ENCODE data around the gene PLCB4.

The PLCB4 gene

GRCh38 chr20:9185511-9185910 lies 116.6 kb downstream of the PLCB4 start:
- DNase-seq: no peak

DNA sequence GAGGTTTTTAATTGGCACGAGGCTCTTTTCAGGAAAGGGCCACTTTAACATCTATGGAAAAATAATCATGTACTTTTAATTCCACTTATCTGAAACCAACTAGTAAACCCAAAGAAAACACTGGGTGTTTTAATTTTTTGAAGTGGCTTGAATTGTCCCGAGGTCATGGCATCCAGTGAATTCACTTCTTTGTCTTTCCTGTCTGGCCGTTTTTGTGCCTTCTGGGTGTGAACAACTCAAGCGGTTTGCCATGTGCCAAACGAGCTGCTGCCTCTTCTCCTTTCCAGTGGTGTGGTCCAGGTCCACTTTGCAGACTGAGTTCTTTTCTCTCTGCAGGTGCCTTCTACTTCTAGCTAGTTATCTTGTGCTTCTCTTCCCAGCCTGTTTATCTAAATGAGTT lies 117.5 kb downstream of the PLCB4 start:
- DNase-seq: no peak

DNA sequence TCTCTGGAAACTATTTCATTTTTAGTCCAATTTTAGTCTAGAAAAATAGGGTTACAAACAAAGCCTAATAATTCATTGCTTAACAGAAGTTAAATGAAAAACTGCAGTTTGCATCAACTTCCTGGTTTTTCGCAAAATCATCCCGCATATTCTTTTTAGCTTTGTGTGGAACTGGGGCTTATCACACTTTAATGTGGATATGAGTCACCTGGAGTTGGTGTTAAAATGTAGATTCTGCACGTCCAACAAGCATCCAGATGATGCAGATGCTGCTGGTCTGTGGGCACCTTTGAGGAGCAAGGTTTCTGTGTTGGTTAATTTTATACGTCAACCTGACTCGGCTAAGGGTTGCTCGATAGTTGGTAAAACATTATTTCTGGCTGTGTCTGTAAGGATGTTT lies 126.1 kb downstream of the PLCB4 start:
- no peak for DNase-seq

GRCh38 chr20:9196110-9196509 lies 127.2 kb downstream of the PLCB4 start:
- DNase-seq: no peak

DNA sequence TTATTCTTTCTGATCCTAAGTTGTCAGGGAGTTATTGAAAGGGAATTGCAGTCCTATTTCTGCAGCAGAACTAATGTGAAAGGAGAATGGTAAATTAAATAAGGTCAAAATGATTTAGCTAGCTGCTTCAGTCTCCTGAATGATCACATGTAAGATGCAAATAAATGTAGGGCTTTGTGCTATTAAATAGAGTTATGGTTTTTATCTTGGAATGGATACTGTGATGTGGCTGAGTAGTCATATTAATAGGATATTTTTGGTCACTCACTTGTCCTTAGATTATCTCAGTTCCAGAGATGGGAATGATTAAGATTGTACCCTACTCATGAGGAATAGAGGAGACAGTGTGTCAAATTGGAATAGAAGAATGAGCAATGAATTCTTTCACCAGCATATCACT lies 129.6 kb downstream of the PLCB4 start:
- DNase-seq: no peak

GRCh38 chr20:9200196-9200595 lies 131.3 kb downstream of the PLCB4 start:
- no peak for DNase-seq

- DNase-seq: no peak
These were observed 131.7 kb downstream of the PLCB4 start for GRCh38 chr20:9200620-9201019.

GRCh38 chr20:9202420-9203080 lies 133.7 kb downstream of the PLCB4 start:
- DNase-seq: no peak

- DNase-seq: no peak
These were observed 134.2 kb downstream of the PLCB4 start for GRCh38 chr20:9203081-9203447.

GRCh38 chr20:9204979-9205378 lies 136.1 kb downstream of the PLCB4 start:
- no peak for DNase-seq

- no peak for DNase-seq
These were observed 137.6 kb downstream of the PLCB4 start for GRCh38 chr20:9206486-9206885.

- DNase-seq: no peak
These were observed 138.4 kb downstream of the PLCB4 start for GRCh38 chr20:9207253-9207652.

DNA sequence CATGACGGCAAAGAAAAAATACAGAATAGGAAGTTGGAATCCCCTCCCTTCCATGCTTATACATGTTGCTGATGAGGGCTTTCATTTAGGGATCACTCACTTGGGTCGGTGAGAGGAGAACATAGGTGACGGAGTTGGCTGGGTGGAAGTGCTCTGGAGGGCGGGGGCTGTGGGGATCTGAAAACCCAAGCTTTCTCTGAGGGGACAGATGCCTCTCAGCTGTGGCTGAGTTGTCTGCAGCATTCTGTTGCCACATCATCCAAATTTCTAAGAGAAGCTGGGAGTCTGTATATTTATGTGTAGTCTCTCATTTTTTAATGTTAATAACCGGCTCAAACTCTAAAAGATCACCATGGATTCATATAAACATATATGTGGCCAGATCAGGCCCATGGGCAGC lies 141.5 kb downstream of the PLCB4 start:
- no peak for DNase-seq

- no peak for DNase-seq
These were observed 142.3 kb downstream of the PLCB4 start for GRCh38 chr20:9211016-9211760.

- no peak for DNase-seq
These were observed 143.8 kb downstream of the PLCB4 start for GRCh38 chr20:9212735-9213134.

DNA sequence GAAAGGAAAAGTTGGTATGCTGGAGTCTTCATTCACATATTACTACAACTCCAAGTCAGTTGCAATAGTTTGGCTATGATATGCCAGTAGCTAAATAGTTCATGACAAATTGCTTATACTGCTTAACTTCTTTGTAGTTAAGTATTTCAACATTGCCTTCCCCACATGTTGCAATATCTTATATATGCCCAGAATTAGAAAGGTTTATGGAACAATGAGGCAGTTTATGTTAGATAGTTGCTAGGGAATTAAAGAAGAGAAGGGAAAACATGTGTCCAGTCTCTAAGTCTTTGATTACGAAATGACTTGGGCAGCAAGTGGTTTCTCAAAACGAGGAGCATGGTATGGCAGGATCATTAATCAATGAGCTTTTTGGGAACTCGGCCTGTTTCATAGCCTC lies 145.8 kb downstream of the PLCB4 start:
- DNase-seq: no peak

DNA sequence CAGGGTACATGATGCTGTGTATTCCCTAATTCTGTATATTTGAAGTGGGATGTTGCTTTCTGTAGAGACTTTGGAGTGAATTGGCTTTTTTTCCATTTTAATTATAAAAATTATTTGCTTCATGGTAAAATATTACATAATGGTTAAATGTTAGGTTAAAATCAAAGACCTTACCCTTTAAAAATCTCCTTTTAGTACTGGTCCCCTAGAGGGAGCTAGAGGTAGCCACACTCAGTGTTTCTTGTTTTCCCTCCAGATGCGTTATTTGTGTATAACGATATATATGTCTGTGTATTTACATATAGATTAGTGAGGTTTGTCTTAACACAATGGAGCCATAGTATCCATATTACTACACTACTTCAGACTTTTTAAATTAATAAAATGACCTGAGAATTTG lies 146.7 kb downstream of the PLCB4 start:
- no peak for DNase-seq

DNA sequence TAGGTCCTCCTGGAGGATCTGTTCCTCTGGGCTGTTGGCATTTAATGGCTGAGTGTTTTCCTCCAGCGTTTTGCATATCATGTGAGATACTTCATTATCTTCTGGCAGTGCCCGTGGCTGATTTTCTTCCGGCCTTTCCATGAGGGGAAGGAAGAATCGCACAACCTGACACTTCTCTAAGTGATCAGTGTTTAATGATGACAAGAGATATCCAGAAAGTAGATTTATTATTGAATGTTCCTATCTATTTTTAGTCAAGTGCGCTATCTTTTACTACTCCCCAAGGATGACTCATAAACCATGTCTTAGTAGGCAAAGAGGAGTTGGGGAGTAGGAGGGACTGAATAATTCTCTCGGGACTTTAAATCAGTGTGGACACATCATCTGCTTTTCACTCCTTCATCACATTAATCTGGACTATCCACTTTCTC lies 149.7 kb downstream of the PLCB4 start:
- DNase-seq: no peak

GRCh38 chr20:9220874-9221547 lies 152.1 kb downstream of the PLCB4 start:
- no peak for DNase-seq

DNA sequence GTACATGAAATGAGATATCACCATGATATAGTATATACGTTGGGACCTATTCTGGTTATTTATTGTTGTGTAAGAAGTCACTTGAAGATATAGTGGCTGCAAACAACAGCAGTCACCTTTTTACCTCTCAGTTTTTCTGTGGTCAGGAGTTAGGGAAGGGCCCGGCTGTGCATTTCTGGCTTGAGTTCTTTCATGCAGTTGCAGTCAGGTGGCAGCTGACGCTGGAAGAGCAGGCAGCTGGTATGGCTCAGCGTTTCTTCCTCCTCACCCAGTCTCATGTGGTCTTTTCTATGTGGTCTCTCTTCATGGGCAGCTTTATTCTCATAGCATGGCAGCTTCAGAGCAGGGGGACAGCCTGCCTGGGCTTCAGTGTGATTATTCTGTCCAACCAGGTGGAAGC lies 154.4 kb downstream of the PLCB4 start:
- DNase-seq: no peak

GRCh38 chr20:9225879-9226278 lies 157.0 kb downstream of the PLCB4 start:
- no peak for DNase-seq

GRCh38 chr20:9227896-9228615 lies 159.2 kb downstream of the PLCB4 start:
- no peak for DNase-seq

DNA sequence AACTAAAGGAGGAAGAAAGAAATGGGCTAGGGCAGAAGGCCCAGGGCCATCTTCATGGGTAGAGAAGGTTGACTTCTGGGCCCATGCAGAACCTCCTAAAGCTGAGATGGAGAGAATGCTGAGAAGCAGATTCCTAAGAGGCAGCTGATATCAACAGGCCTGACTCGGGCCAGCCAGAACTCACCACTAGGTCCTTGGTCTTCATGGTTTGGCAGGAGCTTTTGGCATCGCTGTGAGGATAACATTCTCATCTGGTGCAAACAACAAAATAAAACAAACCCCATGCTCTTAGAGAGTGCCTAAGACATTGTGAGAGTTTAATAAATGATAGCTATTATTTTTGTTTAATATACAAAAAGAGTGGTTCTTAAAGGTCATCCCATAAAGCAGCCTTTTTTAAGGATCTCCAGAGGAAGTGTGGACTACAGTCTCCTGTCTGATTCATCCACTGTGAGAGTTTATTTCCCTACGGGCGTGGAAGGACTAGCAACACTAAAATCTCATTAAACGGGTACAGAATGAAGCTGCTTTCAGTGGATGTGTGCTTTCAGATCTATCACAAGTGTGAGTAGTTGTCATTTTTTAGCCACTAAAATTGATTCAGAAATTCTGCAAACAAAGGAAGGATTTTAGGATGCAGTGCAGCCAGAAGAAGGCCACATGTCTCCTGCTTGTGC lies 160.0 kb downstream of the PLCB4 start:
- DNase-seq: no peak

All from T-helper 9 cell (primary cell).